HEK293 (cell line): Measurements from ENCODE around the gene DDN.

Experiments
- CTCF ChIP-seq: fragments of 450-650 bp; formaldehyde crosslinking; IDR thresholded peaks from 2 replicates; pipeline ENCODE4 v1.5.1; 2016; ENCODE audit warnings: missing biosample characterization, missing genetic modification characterization
- PRDM4 ChIP-seq: fragments of 450-650 bp; formaldehyde crosslinking; IDR thresholded peaks from 2 replicates; pipeline ENCODE4 v1.5.1; 2017; ENCODE audit warnings: missing biosample characterization, missing genetic modification characterization
- REST ChIP-seq: fragments of 450-650 bp; formaldehyde crosslinking; IDR thresholded peaks from 2 replicates; pipeline ENCODE4 v1.5.1; 2016; ENCODE audit warnings: missing biosample characterization, missing genetic modification characterization
- ZNF10 ChIP-seq: fragments of 450-650 bp; formaldehyde crosslinking; IDR thresholded peaks from 2 replicates; pipeline ENCODE4 v1.5.1; 2017; ENCODE audit warnings: missing biosample characterization, missing genetic modification characterization
- ZNF18 ChIP-seq: fragments of 450-650 bp; formaldehyde crosslinking; IDR thresholded peaks from 2 replicates; pipeline ENCODE4 v1.5.1; 2016; ENCODE audit warnings: missing biosample characterization, missing genetic modification characterization
- ZNF274 ChIP-seq, 2 experiments: fragments of 200-500 bp in 1 of 2; fragments of 450-650 bp in 1 of 2; sonication (Bioruptor generic) in 1 of 2; formaldehyde crosslinking in 1 of 2; IDR thresholded peaks; 2 replicates each; pipeline versions ENCODE4 v1.5.1 to v1.6.1; 2014 to 2016; ENCODE audit warnings: borderline replicate concordance in 1 of 2, inconsistent platforms in 1 of 2, low read length in 1 of 2, missing biosample characterization in 1 of 2, missing genetic modification characterization in 1 of 2
- ZNF350 ChIP-seq: fragments of 450-650 bp; formaldehyde crosslinking; IDR thresholded peaks from 2 replicates; pipeline ENCODE4 v1.5.0; 2017; ENCODE audit warnings: missing biosample characterization, mild to moderate bottlenecking, missing genetic modification characterization
- ZNF510 ChIP-seq: fragments of 450-650 bp; formaldehyde crosslinking; IDR thresholded peaks from 2 replicates; pipeline ENCODE4 v1.5.1; 2018; ENCODE audit warnings: mild to moderate bottlenecking, missing genetic modification characterization, missing biosample characterization; ENCODE audit not compliant: insufficient replicate concordance
- ZNF623 ChIP-seq: fragments of 450-650 bp; formaldehyde crosslinking; IDR thresholded peaks from 2 replicates; pipeline ENCODE4 v1.5.1; 2016; ENCODE audit warnings: missing biosample characterization, missing genetic modification characterization
- ZSCAN5A ChIP-seq: fragments of 450-650 bp; formaldehyde crosslinking; IDR thresholded peaks from 2 replicates; pipeline ENCODE4 v1.5.1; 2016; ENCODE audit warnings: missing biosample characterization, missing genetic modification characterization

- TF ChIP-seq REST (tag by site-specific recombination) (no peak), PRDM4 (tag by site-specific recombination) (no peak), ZNF623 (tag by site-specific recombination) (no peak), CTCF (tag by site-specific recombination) (no peak), ZNF510 (tag by site-specific recombination) (no peak), ZNF18 (no peak), ZNF274 (IDR thresholded peaks at IDR 0.05; ENCODE audit: low read length) (no peak), ZNF274 (tag by site-specific recombination; IDR thresholded peaks at IDR 0.05; ENCODE audit: borderline replicate concordance) (no peak), ZSCAN5A (no peak), ZNF10 (tag by site-specific recombination) (no peak), ZNF350 (tag by site-specific recombination) (no peak)
Observed at GRCh38 chr12:48981757-48982157, 17.4 kb downstream of the DDN start.
